Stimulated activated CD8-positive, alpha-beta memory T cell treated with anti-CD3 and anti-CD28 coated beads, Interleukin-4, amount 100 ng/mL, for 48 hours (primary cell): ENCODE data around the gene ROR1.

ENCODE experiments used
- DNase-seq: peaks from one replicate; pipeline ENCODE4 v3.0.0-alpha.2; 2020

ROR1 gene

DNA sequence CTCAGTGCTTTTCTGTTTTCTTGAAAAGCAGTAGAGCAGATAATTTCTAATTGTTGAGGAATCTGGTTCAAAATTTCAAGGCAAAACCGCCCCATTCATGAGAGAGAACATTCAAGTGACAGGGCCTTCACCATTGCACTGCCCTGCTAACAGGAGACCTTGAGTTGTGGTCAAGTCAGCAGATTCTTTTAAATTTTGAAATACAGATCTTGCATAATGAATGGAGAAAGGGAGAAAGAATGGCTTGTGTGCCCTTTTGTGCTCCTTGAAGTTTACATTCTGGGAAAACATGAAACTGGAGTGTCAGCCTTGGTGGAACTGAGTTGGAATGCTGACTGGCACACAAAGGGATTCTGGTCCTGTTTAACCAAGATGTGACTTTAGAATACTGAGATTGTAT is 265.1 kb downstream of the ROR1 start:
- DNase-seq = no peak

DNA sequence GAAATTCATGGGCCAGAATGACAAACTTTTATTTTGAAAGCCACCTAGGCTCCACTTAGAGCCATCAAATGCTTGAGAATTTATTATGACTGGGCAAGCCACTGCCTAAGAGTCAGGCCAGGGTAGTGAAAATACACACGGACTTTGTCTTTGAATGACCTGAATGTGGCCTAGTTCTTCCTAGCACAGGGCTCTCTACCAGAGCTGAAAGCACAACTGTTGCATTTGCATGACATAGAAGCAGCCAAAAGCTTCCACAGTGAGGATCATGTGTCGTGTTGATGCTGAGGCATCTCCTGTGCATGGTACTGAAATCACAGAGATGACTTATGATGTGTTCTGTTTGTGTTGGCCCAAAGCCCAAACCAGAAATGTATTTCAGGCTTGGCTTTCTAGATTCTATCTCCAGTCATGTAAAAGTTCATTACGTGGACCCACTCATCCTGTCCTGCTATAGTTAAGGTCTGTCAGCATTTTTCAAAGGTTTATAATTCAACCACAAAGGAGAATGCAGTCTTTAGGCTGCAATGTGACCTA is 265.6 kb downstream of the ROR1 start:
- no peak for DNase-seq

DNA sequence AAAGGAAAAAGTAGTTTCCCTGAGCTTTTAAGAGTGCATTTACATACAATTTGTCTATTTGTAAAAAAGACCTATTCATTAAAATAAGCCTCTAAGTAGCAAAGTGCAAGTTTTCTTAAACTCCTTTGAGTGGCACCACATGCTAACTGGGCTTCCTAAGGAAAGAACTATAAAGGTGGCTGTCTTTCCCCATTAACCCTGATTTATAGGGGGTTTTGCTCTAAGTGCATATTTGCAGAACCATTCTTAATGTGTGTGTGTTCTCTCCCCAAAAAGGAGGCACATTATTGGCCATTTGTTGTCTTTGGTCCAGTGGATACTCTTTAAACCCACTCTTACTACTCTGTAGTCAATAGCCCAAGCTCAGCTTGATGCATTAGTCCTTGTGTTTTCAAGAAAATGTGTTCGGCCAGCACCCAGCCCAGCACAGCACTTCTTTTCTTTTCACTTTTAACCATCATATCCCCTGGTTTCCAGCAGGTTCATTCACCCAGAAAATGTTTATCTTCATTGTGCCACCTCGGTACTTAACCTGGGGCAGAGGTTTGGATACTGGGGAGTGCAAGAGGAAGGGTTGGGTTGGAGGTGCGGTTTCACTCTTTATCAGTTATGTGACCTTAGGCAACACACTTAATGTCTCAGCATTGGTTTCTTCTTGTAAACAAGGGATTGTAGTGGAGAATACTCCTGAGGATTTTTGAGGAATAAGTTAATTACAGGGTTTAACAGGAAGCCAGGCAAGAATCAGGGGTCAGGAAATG is 267.7 kb downstream of the ROR1 start:
- DNase-seq = no peak

DNA sequence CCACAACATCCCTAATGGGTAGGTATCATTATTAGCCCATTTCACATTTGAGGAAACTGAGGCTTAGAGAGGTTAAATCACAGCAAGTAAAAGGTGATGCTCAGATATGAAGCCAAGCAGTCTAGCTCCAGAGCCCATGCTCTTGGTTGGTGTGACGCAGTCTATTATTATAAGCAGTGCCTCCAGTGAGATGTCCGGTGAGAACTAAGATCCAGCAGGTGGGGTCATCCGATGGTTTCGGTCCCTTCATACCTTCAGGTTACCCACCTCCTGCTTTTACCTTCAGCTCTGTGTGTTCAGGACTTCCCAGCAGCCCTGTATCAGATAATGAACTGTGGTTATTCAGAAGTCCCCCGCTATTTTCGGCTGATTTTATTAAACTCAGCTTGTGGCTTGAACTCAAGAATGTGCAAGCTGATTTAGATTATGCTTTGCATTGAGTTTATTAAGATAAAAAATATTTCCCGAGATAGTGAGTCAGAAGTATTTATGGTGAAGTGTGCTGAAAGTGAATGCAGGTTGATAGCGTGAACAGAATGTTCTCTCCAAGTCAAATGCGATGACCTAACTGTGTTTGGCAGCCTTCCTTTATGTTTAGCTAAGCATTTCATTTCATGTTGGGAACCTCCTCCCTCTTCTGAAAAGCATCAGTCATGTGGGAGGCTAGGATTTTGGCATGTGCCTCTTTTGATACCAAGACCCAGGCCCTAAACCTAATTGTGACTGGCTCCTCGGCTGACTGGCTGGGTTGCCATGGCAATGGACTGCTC is 268.7 kb downstream of the ROR1 start:
- DNase-seq = no peak

DNA sequence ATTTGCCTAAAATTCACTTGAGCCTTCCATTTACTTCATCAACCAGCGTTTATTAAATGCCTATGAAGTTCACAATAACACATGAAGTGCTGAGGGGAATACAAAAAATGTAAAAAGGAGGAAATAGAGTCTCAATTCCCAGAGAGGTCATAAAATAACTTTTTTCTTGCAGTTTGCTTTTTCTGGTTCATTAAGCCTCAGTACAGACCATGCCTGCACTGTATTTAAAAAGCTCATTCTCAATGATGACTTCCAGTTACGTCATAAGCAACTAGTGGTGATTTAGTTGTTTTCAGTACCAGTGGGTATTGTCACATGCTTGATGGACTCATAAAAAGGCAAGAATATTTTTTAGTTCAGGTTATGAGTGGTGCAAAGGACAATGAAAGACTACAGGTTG is 269.5 kb downstream of the ROR1 start:
- DNase-seq = no peak

DNA sequence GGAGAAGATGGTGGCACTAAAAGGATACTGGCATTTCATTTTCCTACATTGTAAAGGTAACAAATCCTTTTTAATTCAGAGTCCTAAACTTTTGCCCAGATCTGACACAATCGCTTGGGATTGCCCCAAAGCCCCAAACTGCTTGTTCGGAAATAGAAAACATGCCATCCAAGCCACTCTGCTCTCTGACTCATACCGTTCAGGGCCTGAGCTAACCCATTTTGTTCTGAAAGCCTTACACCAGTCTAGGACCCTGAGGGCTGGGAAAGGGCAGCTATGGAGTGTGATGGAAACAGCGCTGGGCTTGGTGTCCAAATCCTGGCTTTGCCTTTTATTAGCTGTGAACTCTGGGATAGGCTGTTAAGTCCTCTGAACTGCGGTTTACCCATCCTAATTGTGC is 270.2 kb downstream of the ROR1 start:
- DNase-seq = no peak

DNA sequence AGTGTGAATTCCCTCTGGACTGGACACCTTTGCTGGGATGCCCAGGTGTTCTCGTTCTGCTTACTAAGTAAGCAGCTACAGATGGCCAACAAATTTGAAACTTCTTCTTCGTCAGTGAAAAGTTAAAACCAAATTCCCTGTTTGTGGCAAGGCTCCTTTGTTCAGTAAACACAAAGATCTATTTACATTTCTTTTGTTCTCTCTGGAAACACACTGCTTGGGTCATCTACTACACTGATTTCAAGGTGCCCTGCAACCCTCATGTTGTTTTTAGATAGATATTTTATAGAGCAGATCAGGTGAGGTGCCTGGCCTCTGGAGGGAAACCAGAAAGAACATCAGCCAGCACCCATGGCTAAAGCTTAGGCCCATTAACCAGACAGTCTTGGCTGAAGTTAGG is 272.4 kb downstream of the ROR1 start:
- DNase-seq = no peak

DNA sequence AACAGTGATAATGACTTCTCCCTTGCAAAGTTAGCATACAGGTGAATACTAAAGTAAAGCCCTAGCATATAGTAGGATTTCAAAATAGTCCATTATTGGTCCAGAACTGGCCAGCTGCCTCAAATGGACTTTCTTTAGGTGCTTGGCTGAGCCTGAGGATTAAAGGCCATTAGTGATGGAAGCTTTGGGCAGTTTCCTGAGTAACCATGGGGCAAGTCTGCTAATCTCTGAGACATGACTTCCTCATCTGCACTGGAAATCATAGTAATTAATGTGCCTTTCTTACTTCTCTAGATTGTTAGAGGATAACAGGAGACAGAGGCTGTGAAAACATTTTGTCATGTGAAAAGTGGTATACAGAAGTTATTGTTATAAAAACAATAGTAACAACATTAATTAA is 273.1 kb downstream of the ROR1 start:
- no peak for DNase-seq

DNA sequence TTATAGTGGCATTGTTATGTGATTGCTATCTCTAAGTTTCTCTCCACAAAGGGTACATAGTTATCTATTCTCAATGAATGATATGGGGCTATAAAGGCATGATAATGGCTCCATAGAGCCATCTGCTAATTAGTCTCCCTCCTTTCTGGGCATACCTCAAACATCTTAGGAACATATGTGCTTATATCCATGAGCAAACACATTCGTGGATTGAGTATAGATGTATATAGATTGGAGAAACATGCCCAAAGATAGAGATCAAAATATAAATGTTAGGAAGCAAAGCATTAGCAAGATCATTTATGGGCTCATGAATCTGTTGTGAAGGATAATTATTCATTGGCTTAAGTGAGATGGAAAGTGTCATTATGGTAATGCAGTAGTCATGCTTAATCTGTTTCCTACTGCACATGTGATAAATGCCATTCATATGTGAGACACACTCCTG is 273.8 kb downstream of the ROR1 start:
- DNase-seq = no peak

DNA sequence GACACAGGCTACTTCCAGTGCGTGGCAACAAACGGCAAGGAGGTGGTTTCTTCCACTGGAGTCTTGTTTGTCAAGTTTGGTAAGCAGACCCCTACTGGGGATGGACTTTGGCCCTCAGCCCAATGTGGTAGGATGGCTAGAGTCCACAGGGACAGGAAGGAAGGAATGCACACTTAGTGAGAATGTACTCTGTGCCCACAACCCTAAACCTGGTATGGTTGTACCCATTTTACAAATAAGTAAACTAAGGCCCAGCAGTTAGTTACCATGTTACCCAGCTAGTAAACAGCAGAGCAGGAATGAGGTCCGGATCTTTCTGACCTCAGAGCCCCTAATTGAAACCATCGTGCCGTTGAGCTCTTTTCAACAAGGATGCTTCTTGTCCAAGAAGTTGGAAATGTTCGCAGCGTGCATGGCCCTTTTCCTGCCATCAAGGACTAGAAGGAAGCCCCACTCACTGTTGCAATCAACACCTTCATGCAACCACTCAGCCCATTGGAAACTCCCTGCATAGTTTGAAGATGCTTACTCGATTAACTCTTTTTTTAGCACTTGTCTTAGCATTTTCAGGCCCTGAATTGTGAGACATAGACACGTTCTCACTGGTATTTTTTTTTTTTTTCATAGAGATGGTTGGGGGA is 276.2 kb downstream of the ROR1 start:
- no peak for DNase-seq

DNA sequence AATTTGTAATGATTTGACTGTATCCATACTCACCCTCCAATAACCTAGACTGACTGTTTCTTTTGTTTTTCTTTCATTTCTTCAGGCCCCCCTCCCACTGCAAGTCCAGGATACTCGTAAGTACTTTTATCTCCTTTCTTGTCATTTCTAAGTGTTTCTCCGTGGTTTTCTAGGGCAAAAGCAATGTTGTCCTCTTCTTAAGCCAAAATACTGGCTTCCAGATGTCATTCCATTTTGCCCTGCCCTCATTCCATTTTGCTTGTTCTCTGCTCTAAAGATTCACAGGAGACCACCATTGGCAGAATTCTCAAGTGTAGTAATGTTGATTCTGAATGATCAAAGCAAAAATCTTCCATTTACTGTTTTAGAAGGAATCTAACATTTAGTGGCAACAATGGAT is 276.8 kb downstream of the ROR1 start:
- DNase-seq = no peak

DNA sequence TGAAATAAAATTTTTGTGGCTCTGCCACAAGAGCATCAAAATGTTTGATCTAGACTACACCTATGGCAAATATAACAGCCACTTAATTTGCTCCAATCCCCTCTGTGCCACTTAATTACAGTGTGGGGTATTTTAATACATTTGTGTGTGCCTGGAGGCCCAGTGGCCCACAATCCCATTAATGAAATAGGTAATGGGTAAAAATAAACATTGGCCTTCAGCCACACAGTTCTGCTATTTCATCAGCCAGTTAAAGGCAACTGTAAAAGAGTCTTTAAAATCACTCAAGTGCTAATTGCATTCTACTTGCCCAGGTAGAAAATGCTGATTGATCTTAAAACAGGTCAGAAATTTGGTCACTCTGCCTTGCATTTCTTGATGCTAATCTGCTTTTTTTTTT is 278.0 kb downstream of the ROR1 start:
- DNase-seq = no peak

DNA sequence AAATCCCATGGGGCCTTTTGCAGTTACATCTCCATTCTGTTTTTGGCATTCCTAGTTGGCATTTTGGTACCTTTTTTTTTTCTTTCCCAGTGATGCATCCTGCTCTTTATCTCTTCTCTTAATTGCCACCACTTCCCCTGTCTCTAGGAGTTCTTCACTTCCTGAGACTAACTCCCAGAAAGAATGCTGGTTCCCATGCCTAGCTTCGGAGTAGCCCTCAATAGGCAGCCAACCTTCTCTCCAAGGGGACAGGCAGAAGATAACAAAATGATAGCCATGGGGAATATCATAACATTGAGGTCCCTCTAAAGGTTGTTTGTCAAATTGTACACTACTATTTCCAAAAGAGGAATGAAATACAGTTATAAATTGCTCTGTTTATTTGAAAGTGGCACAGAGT is 279.0 kb downstream of the ROR1 start:
- DNase-seq = no peak

DNA sequence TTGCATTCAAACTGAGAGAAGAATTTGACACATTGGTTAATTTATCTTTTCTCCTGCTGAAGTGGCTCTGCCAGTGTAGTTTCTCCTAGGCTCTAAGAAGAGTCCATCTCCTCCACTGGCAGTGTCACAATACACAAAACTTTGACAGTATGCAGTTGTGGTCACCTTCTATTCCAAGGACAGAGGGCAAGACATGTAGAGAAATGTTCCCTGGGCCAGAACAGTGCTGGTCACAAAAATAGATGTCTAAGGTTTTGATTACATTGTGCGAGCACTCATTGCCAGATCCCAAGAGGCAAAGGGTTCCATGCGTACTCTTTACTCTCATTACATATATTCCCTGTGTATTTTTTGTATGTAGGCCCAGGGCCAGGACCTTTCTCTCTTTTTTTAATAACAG is 281.5 kb downstream of the ROR1 start:
- no peak for DNase-seq

DNA sequence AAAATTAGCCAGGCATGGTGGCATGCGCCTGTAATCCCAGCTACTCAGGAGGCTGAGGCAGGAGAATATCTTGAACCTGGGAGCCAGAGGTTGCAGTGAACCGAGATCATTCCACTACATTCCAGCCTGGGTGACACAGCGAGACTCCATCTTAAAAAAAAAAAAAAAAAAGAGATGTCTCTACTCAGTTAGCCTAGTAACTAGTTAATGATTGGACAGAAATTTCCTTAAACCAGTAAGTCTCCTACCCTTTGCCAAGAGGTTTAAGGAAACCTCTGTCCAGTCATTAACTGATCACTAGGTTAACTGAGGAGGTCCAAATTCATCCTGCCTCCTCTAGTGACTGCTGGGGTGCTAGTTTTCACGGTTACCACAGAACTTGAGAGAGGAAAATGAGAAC is 285.7 kb downstream of the ROR1 start:
- DNase-seq = no peak

DNA sequence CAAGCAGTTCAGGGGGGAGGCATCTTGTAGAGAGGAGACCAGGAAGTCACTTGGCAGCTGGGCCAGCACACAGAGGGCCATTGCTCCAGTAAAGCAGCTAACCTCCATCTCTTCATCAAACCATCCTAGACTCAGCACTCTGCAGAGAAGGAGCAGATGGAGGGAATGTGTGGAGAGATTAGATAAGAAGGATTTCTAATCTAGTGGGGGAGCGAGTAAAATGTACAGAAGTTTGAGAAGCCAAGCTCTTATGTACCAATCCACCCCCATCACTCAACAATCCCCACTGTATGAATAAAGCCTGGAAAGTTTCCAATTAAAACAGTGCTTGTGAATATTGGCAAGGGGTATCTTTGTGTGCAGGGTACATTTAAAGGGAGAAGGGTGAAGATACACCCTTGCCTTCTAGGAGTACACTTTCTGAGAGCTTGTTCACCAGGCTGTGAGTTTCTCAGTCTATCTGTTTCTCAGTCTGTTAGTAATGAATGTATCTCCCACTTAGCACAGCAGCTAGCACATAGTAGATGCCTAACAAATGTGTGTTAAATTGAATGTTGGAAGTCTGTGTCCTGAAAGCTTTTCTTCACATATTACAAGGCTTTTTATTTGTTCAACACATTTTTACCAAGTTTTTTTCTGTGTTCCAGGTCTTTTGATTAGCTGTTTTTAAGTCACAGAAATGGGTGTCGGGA is 286.9 kb downstream of the ROR1 start:
- DNase-seq = no peak

DNA sequence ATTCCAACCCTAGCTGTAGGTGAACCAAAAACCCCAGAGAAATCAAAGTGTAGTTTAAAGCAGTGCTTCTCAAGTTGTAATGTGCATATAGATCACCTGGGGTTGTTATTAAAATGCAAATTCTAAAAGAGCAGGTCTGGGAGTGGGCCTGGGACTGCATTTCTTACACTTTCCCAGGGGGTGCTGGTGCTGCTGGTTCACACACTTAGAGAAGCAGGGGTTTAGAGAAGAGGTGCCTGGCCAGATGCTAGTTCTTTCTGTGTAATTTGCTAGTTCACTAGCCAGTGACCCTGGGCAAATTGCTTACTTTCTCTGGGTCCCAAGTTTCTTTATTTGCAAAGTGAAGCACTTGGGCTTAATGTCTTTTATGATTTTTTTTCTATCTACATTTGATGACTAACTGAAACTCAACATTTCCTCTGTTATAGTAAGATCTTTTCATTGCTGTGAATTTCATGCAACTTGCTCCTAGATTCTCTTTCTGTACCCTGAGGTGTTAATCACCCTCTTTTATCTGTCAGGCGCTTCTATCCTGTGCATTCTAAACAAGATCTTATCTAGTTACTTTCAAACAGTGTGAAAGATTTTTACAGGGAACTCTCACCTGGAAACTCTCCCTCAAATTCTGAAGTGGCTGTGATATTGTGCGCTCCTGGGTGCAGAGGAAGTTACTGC is 287.8 kb downstream of the ROR1 start:
- DNase-seq = no peak

DNA sequence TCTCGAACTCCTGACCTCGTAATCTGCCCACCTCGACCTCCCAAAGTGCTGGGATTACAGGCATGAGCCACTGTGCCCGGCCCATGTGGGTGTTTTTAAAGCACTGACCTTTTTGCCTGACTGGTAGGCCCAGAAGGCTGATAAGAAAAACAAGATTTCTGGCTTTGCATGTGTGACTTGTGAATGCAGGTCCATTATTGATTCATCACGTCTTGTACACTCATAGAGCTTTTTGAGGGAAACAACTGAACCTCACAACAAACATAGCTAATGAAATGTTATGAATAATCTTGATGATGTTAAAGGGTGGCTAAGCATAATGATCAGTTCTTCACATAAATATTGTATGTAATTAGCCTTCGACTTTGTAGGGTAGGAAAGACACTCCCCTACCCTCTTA is 288.7 kb downstream of the ROR1 start:
- no peak for DNase-seq

DNA sequence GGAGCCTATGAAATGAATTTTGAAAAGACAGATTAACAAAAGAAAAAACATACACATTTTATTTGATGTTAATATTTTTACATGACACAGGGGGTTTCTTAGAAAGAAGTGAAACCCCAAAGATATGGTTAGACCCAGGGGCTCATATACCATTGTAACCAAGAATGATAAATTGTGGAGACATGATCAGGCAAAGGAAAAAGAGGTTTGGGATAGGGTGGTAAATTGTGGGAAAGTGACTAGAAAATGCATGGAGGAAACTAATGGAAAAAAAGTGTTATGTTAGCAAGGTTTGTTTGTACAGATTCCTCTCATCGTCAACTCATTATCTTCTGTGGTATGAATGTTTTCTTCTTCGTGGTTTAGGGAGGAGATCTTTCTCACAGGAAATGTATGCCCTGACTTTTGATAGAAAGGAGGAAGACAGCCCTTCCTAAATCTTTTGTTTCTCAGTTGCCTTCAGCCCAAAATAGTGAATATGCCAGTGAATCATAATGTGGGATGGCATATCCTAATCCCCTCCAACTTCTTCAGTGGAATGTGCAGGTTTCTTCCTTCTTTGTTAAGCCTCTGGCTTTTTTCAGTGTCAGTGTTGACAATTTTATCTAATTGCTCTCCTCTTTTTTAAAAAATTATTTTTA is 289.2 kb downstream of the ROR1 start:
- no peak for DNase-seq

DNA sequence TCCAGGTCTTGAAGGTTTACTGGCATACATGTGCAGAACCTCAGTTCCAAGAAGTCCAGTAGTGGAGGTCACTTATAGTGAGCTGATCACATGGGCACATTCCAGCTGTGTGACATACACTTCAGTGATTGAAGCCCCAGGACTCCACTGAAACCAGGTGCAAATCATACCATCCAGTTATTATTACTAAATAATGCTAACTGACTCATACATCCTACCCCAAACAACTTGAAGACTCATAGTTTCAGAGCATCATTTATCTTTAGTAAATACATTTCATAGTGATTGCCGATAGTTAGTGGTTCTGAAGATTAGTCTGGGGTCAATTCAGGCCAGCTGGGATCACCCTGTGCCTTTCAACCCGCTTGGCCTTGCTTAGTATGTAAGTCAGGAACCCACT is 291.8 kb downstream of the ROR1 start:
- no peak for DNase-seq

DNA sequence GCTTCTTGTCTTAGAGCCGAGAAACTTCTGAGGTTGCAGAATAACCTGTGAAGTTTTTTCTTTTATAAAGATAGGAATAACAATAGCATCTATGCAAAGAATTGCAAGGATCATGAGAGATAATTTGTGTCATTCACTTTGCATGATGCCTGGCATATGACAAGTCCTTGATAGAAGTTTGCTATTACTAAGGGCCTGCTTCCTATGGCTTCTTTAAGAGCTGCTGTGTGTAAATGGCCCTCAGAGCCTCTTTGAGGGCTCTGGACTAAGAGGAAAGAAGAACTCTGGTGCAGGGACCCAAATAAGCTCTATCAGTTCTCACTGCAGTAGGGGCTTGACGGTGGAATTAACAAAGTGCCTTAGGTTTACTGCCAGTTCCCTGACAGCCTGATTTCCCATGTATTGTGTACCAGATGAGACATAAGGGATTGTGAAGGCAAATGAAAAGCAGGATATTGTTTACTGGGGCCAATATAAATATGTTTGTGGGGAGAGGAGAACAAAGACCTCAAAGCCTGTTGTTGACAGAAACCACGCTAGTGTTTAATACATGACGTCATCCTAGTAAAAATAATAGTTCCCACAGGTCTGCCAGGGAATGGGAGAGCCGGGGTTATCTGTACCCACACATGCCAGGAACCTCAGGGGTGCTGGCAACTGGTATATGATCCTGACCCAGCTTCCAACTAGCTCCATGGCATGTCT is 298.4 kb downstream of the ROR1 start:
- DNase-seq = no peak
